Immature natural killer cell (primary cell): Measurements from ENCODE around the gene C14orf132. TPM values are rescaled to one million over a fixed set of nuclear protein-coding genes. Genes with fewer than 3 reads are reported as not detected.

Experiments used
- DNase-seq, 3 donors: peaks; one replicate each; pipeline ENCODE4 v3.0.0; 2022; ENCODE audit warnings: mixed read lengths in 1 of 3
- H3K27ac Mint-ChIP-seq, 6 donors: one replicate each; pipeline ENCODE4 v1.8.0; 2020; ENCODE audit warnings: mixed read lengths in 6 of 6, mild to moderate bottlenecking in 5 of 6, inconsistent platforms in 4 of 6, moderate library complexity in 3 of 6
- H3K27me3 Mint-ChIP-seq, 3 donors: one replicate each; pipeline ENCODE4 v1.8.0; 2020 to 2021; ENCODE audit warnings: low read depth in 3 of 3, mild to moderate bottlenecking in 3 of 3, mixed read lengths in 3 of 3, moderate library complexity in 3 of 3, inconsistent platforms in 1 of 3
- H3K36me3 Mint-ChIP-seq, 3 donors: one replicate each; pipeline ENCODE4 v1.8.0; 2020; ENCODE audit warnings: mixed read lengths in 3 of 3, inconsistent platforms in 2 of 3, mild to moderate bottlenecking in 2 of 3
- H3K4me1 Mint-ChIP-seq, 2 donors: one replicate each; pipeline ENCODE4 v1.8.0; 2020; ENCODE audit warnings: inconsistent platforms in 2 of 2, mild to moderate bottlenecking in 2 of 2, mixed read lengths in 2 of 2, moderate library complexity in 1 of 2
- H3K4me3 Mint-ChIP-seq, 5 donors: one replicate each; pipeline ENCODE4 v1.8.0; 2020; ENCODE audit warnings: mild to moderate bottlenecking in 5 of 5, mixed read lengths in 5 of 5, inconsistent platforms in 3 of 5, moderate library complexity in 3 of 5
- H3K9me3 Mint-ChIP-seq, 6 donors: one replicate each; pipeline ENCODE4 v1.8.0; 2020; ENCODE audit warnings: mild to moderate bottlenecking in 6 of 6, mixed read lengths in 6 of 6, inconsistent platforms in 4 of 6, moderate library complexity in 3 of 6
- polyA plus RNA-seq, 3 donors: library from polyadenylated mRNA; unstranded; fragments of 300-500 nt; fragmentation: Illumina TruSeq; gene quantifications; one replicate each; pipeline ENCODE4 v1.2.3, GENCODE V29; 2021

C14orf132 gene
- polyA plus RNA-seq, 3 donors from 2014 or later, result not detected

- Mint-ChIP-seq H3K27me3 (peaks cover 0 to 2% (median 0%) of the 10 kb centered on the region in 3 donors), H3K4me1 (no peaks in the 10 kb centered on the region), H3K36me3 (no peaks in the 10 kb centered on the region), H3K4me3 (no peak overlapping the region), H3K9me3 (no peaks in the 10 kb centered on the region), H3K27ac (no peak overlapping the region)
- DNase-seq, result no peak
Observed at GRCh38 chr14:96088074-96088473, 48.9 kb downstream of the C14orf132 start.

- Mint-ChIP-seq H3K4me3 (no peak overlapping the region), H3K36me3 (no peaks in the 10 kb centered on the region), H3K27me3 (peaks cover 0 to 2% (median 0%) of the 10 kb centered on the region in 3 donors), H3K27ac (no peak overlapping the region), H3K4me1 (no peaks in the 10 kb centered on the region), H3K9me3 (no peaks in the 10 kb centered on the region)
- DNase-seq, result no peak
Observed at GRCh38 chr14:96088481-96088880, 49.3 kb downstream of the C14orf132 start.

- H3K4me1 Mint-ChIP-seq, result no peaks in the 10 kb centered on the region
- peaks cover 0 to 2% (median 1%) of the 10 kb centered on the region in 3 donors for H3K27me3 Mint-ChIP-seq
- no peaks in the 10 kb centered on the region for H3K36me3 Mint-ChIP-seq
- no peak overlapping the region for H3K27ac Mint-ChIP-seq
- no peaks in the 10 kb centered on the region for H3K9me3 Mint-ChIP-seq
- DNase-seq, result no peak
- no peak overlapping the region for H3K4me3 Mint-ChIP-seq
Observed at GRCh38 chr14:96088911-96089310, 49.7 kb downstream of the C14orf132 start.

GRCh38 chr14:96089401-96089800 is 50.2 kb downstream of the C14orf132 start:
- Mint-ChIP-seq H3K27ac (no peak overlapping the region), H3K36me3 (no peaks in the 10 kb centered on the region), H3K4me1 (no peaks in the 10 kb centered on the region), H3K9me3 (no peaks in the 10 kb centered on the region), H3K4me3 (no peak overlapping the region), H3K27me3 (peaks cover 0 to 3% (median 2%) of the 10 kb centered on the region in 3 donors)
- DNase-seq, result no peak

- DNase-seq, result no peak
- Mint-ChIP-seq H3K4me1 (no peaks in the 10 kb centered on the region), H3K27ac (no peak overlapping the region), H3K36me3 (no peaks in the 10 kb centered on the region), H3K9me3 (no peaks in the 10 kb centered on the region), H3K4me3 (no peak overlapping the region), H3K27me3 (peaks cover 0 to 3% (median 2%) of the 10 kb centered on the region in 3 donors)
Observed at GRCh38 chr14:96090441-96091148, 51.4 kb downstream of the C14orf132 start.

- H3K9me3 Mint-ChIP-seq, result no peaks in the 10 kb centered on the region
- H3K4me1 Mint-ChIP-seq, result no peaks in the 10 kb centered on the region
- DNase-seq, result no peak
- peaks cover 0 to 3% (median 0%) of the 10 kb centered on the region in 3 donors for H3K27me3 Mint-ChIP-seq
- H3K27ac Mint-ChIP-seq, result no peak overlapping the region
- no peak overlapping the region for H3K4me3 Mint-ChIP-seq
- H3K36me3 Mint-ChIP-seq, result no peaks in the 10 kb centered on the region
Observed at GRCh38 chr14:96091149-96091693, 52.1 kb downstream of the C14orf132 start.

GRCh38 chr14:96091941-96092411 is 52.8 kb downstream of the C14orf132 start:
- no peaks in the 10 kb centered on the region for H3K4me1 Mint-ChIP-seq
- no peak for DNase-seq
- H3K36me3 Mint-ChIP-seq, result no peaks in the 10 kb centered on the region
- H3K27ac Mint-ChIP-seq, result no peak overlapping the region
- no peaks in the 10 kb centered on the region for H3K9me3 Mint-ChIP-seq
- H3K4me3 Mint-ChIP-seq, result no peak overlapping the region
- H3K27me3 Mint-ChIP-seq, result peaks cover 0 to 3% (median 0%) of the 10 kb centered on the region in 3 donors

GRCh38 chr14:96092936-96093335 is 53.8 kb downstream of the C14orf132 start:
- no peak for DNase-seq
- Mint-ChIP-seq H3K27me3 (peaks cover 0 to 3% (median 0%) of the 10 kb centered on the region in 3 donors), H3K36me3 (no peaks in the 10 kb centered on the region), H3K4me3 (no peak overlapping the region), H3K27ac (no peak overlapping the region), H3K9me3 (no peaks in the 10 kb centered on the region), H3K4me1 (no peaks in the 10 kb centered on the region)

GRCh38 chr14:96094211-96094610 is 55.0 kb downstream of the C14orf132 start:
- H3K27me3 Mint-ChIP-seq, result peaks cover 0 to 9% (median 5%) of the 10 kb centered on the region in 3 donors
- no peak overlapping the region for H3K27ac Mint-ChIP-seq
- no peaks in the 10 kb centered on the region for H3K36me3 Mint-ChIP-seq
- no peaks in the 10 kb centered on the region for H3K4me1 Mint-ChIP-seq
- DNase-seq, result no peak
- no peak overlapping the region for H3K4me3 Mint-ChIP-seq
- no peaks in the 10 kb centered on the region for H3K9me3 Mint-ChIP-seq

GRCh38 chr14:96094656-96095055 is 55.5 kb downstream of the C14orf132 start:
- no peaks in the 10 kb centered on the region for H3K4me1 Mint-ChIP-seq
- H3K4me3 Mint-ChIP-seq, result no peak overlapping the region
- H3K36me3 Mint-ChIP-seq, result no peaks in the 10 kb centered on the region
- H3K9me3 Mint-ChIP-seq, result no peaks in the 10 kb centered on the region
- H3K27me3 Mint-ChIP-seq, result peaks cover 0 to 10% (median 5%) of the 10 kb centered on the region in 3 donors
- H3K27ac Mint-ChIP-seq, result no peak overlapping the region
- DNase-seq, result no peak

GRCh38 chr14:96095058-96095457 is 55.9 kb downstream of the C14orf132 start:
- no peak for DNase-seq
- H3K4me3 Mint-ChIP-seq, result no peak overlapping the region
- no peaks in the 10 kb centered on the region for H3K36me3 Mint-ChIP-seq
- no peaks in the 10 kb centered on the region for H3K9me3 Mint-ChIP-seq
- no peaks in the 10 kb centered on the region for H3K4me1 Mint-ChIP-seq
- peaks cover 0 to 11% (median 5%) of the 10 kb centered on the region in 3 donors for H3K27me3 Mint-ChIP-seq
- H3K27ac Mint-ChIP-seq, result no peak overlapping the region

- no peak for DNase-seq
- Mint-ChIP-seq H3K36me3 (no peaks in the 10 kb centered on the region), H3K27me3 (peaks cover 0 to 12% (median 5%) of the 10 kb centered on the region in 3 donors), H3K4me3 (no peak overlapping the region), H3K9me3 (no peaks in the 10 kb centered on the region), H3K4me1 (no peaks in the 10 kb centered on the region), H3K27ac (no peak overlapping the region)
Observed at GRCh38 chr14:96095581-96096476, 56.7 kb downstream of the C14orf132 start.

GRCh38 chr14:96096639-96097610 is 57.8 kb downstream of the C14orf132 start:
- Mint-ChIP-seq H3K9me3 (no peaks in the 10 kb centered on the region), H3K27ac (no peak overlapping the region), H3K27me3 (peaks cover 0 to 14% (median 5%) of the 10 kb centered on the region in 3 donors), H3K4me1 (no peaks in the 10 kb centered on the region), H3K4me3 (no peak overlapping the region), H3K36me3 (no peaks in the 10 kb centered on the region)
- DNase-seq, result no peak
